ENCODE data around the gene GLIS2. TPM values are rescaled to one million over a fixed set of nuclear protein-coding genes. Genes with fewer than 3 reads are reported as not detected.

Gene GLIS2
- total RNA-seq (ENCODE audit: insufficient read depth, low replicate concordance) = 8.9 TPM

- DNase-seq (ENCODE audit: low spot score) = peak; percentile 90
These were observed at the start of gene GLIS2 for GRCh38 chr16:4315186-4316107. GLIS2 (plus strand) TSS chr16:4316067; CDS start chr16:4332281, 16,214 bp downstream.

- DNase-seq (ENCODE audit: low spot score) = no peak
These were observed 49.5 kb upstream of the GLIS2 start for GRCh38 chr16:4266372-4266771.

- no peak for DNase-seq (ENCODE audit: low spot score)
These were observed 45.8 kb upstream of the GLIS2 start for GRCh38 chr16:4270091-4270490.

GRCh38 chr16:4270595-4270994 is 45.3 kb upstream of the GLIS2 start:
- no peak for DNase-seq (ENCODE audit: low spot score)

- DNase-seq (ENCODE audit: low spot score) = peak; percentile 97
These were observed 44.4 kb upstream of the GLIS2 start for GRCh38 chr16:4271176-4272113.

- peak; percentile 65 for DNase-seq (ENCODE audit: low spot score)
These were observed 43.5 kb upstream of the GLIS2 start for GRCh38 chr16:4272114-4272956.

GRCh38 chr16:4273858-4274311 is 42.0 kb upstream of the GLIS2 start:
- DNase-seq (ENCODE audit: low spot score) = peak; percentile 64

- DNase-seq (ENCODE audit: low spot score) = no peak
These were observed 40.0 kb upstream of the GLIS2 start for GRCh38 chr16:4275861-4276260.

GRCh38 chr16:4277987-4278513 is 37.8 kb upstream of the GLIS2 start:
- no peak for DNase-seq (ENCODE audit: low spot score)

- no peak for DNase-seq (ENCODE audit: low spot score)
These were observed 35.2 kb upstream of the GLIS2 start for GRCh38 chr16:4280625-4281024.

GRCh38 chr16:4283441-4283840 is 32.4 kb upstream of the GLIS2 start:
- no peak for DNase-seq (ENCODE audit: low spot score)

GRCh38 chr16:4283939-4284338 is 31.9 kb upstream of the GLIS2 start:
- DNase-seq (ENCODE audit: low spot score) = no peak

GRCh38 chr16:4285167-4285566 is 30.7 kb upstream of the GLIS2 start:
- no peak for DNase-seq (ENCODE audit: low spot score)

GRCh38 chr16:4288148-4288921 is 27.5 kb upstream of the GLIS2 start:
- peak; percentile 65 for DNase-seq (ENCODE audit: low spot score)

GRCh38 chr16:4290236-4290830 is 25.5 kb upstream of the GLIS2 start:
- DNase-seq (ENCODE audit: low spot score) = peak; percentile 54

GRCh38 chr16:4291699-4292098 is 24.2 kb upstream of the GLIS2 start:
- no peak for DNase-seq (ENCODE audit: low spot score)

GRCh38 chr16:4293181-4293716 is 22.6 kb upstream of the GLIS2 start:
- DNase-seq (ENCODE audit: low spot score) = no peak

- DNase-seq (ENCODE audit: low spot score) = peak; percentile 95
These were observed 21.9 kb upstream of the GLIS2 start for GRCh38 chr16:4293822-4294457.

GRCh38 chr16:4295581-4295980 is 20.3 kb upstream of the GLIS2 start:
- DNase-seq (ENCODE audit: low spot score) = peak; percentile 39

Measured in umbilical cord (tissue), 2 donors.